GM23338 (cell line): ENCODE measurements around the gene SLC39A13. TPM values are rescaled to one million over a fixed set of nuclear protein-coding genes. Genes with fewer than 3 reads are reported as not detected.

ENCODE experiments used
- ATAC-seq: fragments of 200-7000 bp; cut with Tn5 transposase; 3 replicates; pipeline ENCODE4 v1.9.1; 2020
- DNase-seq: peaks from one replicate; pipeline ENCODE4 v3.0.0-alpha.2; 2015; ENCODE audit warnings: low spot score
- H2AFZ ChIP-seq: fragments of 200-600 bp; sonication (generic); 2 replicates; pipeline ENCODE4 v1.8.0; 2016; ENCODE audit warnings: antibody characterized with exemption, mild to moderate bottlenecking, moderate library complexity
- H3F3A ChIP-seq: fragments of 200-600 bp; sonication (generic); replicated peaks from 2 replicates; pipeline ENCODE4 v1.8.0; 2017; ENCODE audit warnings: antibody characterized with exemption, mixed run types, low read depth
- H3K27ac ChIP-seq: fragments of 200-600 bp; sonication (generic); 2 replicates; pipeline ENCODE4 v1.6.1; 2016; ENCODE audit warnings: low read depth
- H3K27me3 ChIP-seq: fragments of 200-600 bp; sonication (generic); 2 replicates; pipeline ENCODE4 v1.8.0; 2016; ENCODE audit warnings: mild to moderate bottlenecking, mixed run types, moderate library complexity; ENCODE audit not compliant: insufficient read depth
- H3K36me3 ChIP-seq: fragments of 200-600 bp; sonication (generic); 2 replicates; pipeline ENCODE4 v1.8.0; 2016; ENCODE audit warnings: mild to moderate bottlenecking; ENCODE audit not compliant: insufficient read depth
- H3K4me1 ChIP-seq: fragments of 200-600 bp; sonication (generic); 2 replicates; pipeline ENCODE4 v1.8.0; 2016; ENCODE audit warnings: mild to moderate bottlenecking, moderate library complexity; ENCODE audit not compliant: insufficient read depth
- H3K4me2 ChIP-seq: fragments of 200-600 bp; sonication (generic); 2 replicates; pipeline ENCODE4 v1.7.1; 2017; ENCODE audit warnings: mixed run types
- H3K4me3 ChIP-seq: fragments of 200-600 bp; sonication (generic); 2 replicates; pipeline ENCODE4 v1.6.1; 2016; ENCODE audit warnings: mixed run types
- H3K79me2 ChIP-seq: fragments of 200-600 bp; sonication (generic); replicated peaks from 2 replicates; pipeline ENCODE4 v1.8.0; 2017; ENCODE audit warnings: mild to moderate bottlenecking; ENCODE audit not compliant: insufficient read depth
- H3K9me2 ChIP-seq: fragments of 200-600 bp; sonication (generic); 2 replicates; pipeline ENCODE4 v1.8.0; 2017; ENCODE audit not compliant: insufficient read depth
- H4K20me1 ChIP-seq: fragments of 200-600 bp; sonication (generic); replicated peaks from 2 replicates; pipeline ENCODE4 v1.8.0; 2017; ENCODE audit warnings: mild to moderate bottlenecking; ENCODE audit not compliant: insufficient read depth
- H3K27ac Mint-ChIP-seq: 2 replicates; pipeline ENCODE4 v1.8.0; 2020; ENCODE audit warnings: inconsistent platforms, mild to moderate bottlenecking, moderate library complexity, mixed read lengths
- H3K27me3 Mint-ChIP-seq: 3 replicates; pipeline ENCODE4 v1.8.0; 2022; ENCODE audit warnings: low read depth, mild to moderate bottlenecking, moderate library complexity, mixed read lengths, inconsistent platforms; ENCODE audit not compliant: insufficient read depth, poor library complexity
- H3K36me3 Mint-ChIP-seq: 3 replicates; pipeline ENCODE4 v1.8.0; 2021; ENCODE audit warnings: low read depth, mild to moderate bottlenecking, inconsistent platforms, moderate library complexity, mixed read lengths
- H3K4me1 Mint-ChIP-seq: 3 replicates; pipeline ENCODE4 v1.8.0; 2020; ENCODE audit warnings: mild to moderate bottlenecking, inconsistent platforms, mixed read lengths
- H3K4me3 Mint-ChIP-seq: 3 replicates; pipeline ENCODE4 v1.8.0; 2021; ENCODE audit warnings: moderate library complexity, mild to moderate bottlenecking, inconsistent platforms, mixed read lengths
- H3K9me3 Mint-ChIP-seq: 3 replicates; pipeline ENCODE4 v1.8.0; 2020; ENCODE audit warnings: moderate library complexity, mild to moderate bottlenecking, inconsistent platforms, mixed read lengths
- CREB1 ChIP-seq: fragments of 250-450 bp; sonication (Bioruptor Pico); IDR thresholded peaks from 2 replicates; pipeline ENCODE4 v1.5.0; 2020; ENCODE audit warnings: low read depth, mild to moderate bottlenecking, moderate library complexity
- EZH2phosphoT487 ChIP-seq: fragments of 200-600 bp; sonication (generic); IDR thresholded peaks from one replicate; pipeline ENCODE4 v1.8.1; 2018; ENCODE audit warnings: antibody characterized with exemption; ENCODE audit not compliant: unreplicated experiment
- JUNB ChIP-seq: IDR thresholded peaks from one replicate; pipeline ENCODE4 v1.6.1; 2016; ENCODE audit warnings: antibody characterized with exemption; ENCODE audit not compliant: unreplicated experiment
- NANOG ChIP-seq: IDR thresholded peaks from 2 replicates; pipeline ENCODE4 v1.6.1; 2016; ENCODE audit warnings: antibody characterized with exemption, borderline replicate concordance
- POLR2AphosphoS5 ChIP-seq: IDR thresholded peaks from 2 replicates; pipeline ENCODE4 v1.6.1; 2016; ENCODE audit warnings: antibody characterized with exemption, low read depth
- REST ChIP-seq: IDR thresholded peaks from one replicate; pipeline ENCODE4 v1.6.1; 2018; ENCODE audit warnings: antibody characterized with exemption; ENCODE audit not compliant: unreplicated experiment
- ZNF462 ChIP-seq: fragments of 250-450 bp; sonication (Bioruptor Pico); IDR thresholded peaks from 2 replicates; pipeline ENCODE4 v1.5.0; 2020; ENCODE audit warnings: mild to moderate bottlenecking, moderate library complexity
- polyA plus RNA-seq: library from polyadenylated mRNA; unstranded; fragments of >200 nt; fragmentation: Nextera tagmentation; extraction: Ambion mirVana; gene quantifications from 2 replicates; pipeline ENCODE4 v1.2.1, GENCODE V29; 2016
- total RNA-seq: library from RNA; depleted of rRNA; stranded (reverse); fragments of >200 nt; shearing (Covaris generic); gene quantifications from 2 replicates; pipeline ENCODE4 v1.2.3, GENCODE V29; 2014

Gene SLC39A13
- total and polyA plus RNA-seq, 2 experiments from 2014 or later = 15.8 to 32.7 TPM

- H3K9me3 Mint-ChIP-seq = no peaks in the 10 kb centered on the region; the same call in 2 of the 3 replicates
- DNase-seq (peak; percentile 57), ATAC-seq (peak; percentile 60)
- H3K4me1 Mint-ChIP-seq = no peaks in the 10 kb centered on the region
- Histone ChIP-seq H3K79me2 (no peaks in the 10 kb centered on the region), H3K4me3 (no peak overlapping the region), H4K20me1 (no peaks in the 10 kb centered on the region), H3K27me3 (no peaks in the 10 kb centered on the region), H3K4me1 (no peaks in the 10 kb centered on the region), H3K36me3 (no peaks in the 10 kb centered on the region), H2AFZ (no peak overlapping the region), H3K4me2 (no peak overlapping the region), H3F3A (no peaks in the 10 kb centered on the region), H3K27ac (no peak overlapping the region), H3K9me2 (no peaks in the 10 kb centered on the region)
- no peak overlapping the region for H3K27ac Mint-ChIP-seq
- no peak overlapping the region for H3K4me3 Mint-ChIP-seq
- no peaks in the 10 kb centered on the region for H3K36me3 Mint-ChIP-seq
- peaks cover 2% of the 10 kb centered on the region for H3K27me3 Mint-ChIP-seq
- no peak for TF ChIP-seq ZNF462 (CRISPR knock-in tag)
- TF ChIP-seq CREB1 (CRISPR knock-in tag) = no peak
- TF ChIP-seq NANOG = no peak
- TF ChIP-seq JUNB = no peak
- TF ChIP-seq EZH2phosphoT487 = no peak
- TF ChIP-seq REST = no peak
- TF ChIP-seq POLR2AphosphoS5 = no peak
Measured at GRCh38 chr11:47438721-47439120, 30.3 kb downstream of the SLC39A13 start.
